Measurements from ENCODE around the gene GRHL1.

The GRHL1 gene

DNA sequence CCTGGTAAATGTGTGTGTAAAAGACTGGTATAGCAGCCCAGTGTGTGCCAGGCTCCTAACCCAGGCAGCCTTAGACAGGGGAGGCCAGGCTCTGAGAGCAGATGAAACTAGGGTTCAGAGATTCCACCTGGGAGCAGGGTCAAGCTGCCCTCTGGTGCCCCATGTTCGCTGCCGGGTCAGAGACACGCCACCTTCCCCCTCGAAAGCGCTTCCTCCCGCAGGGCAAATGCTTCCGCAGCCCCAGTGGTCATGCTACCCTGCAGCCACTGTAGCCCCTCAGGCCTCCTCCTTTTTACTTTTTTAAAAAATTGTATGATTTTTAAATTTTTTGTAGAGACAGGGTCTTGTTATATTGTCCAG lies 81.2 kb downstream of the GRHL1 start:
- DNase-seq (ENCODE audit: low read depth) = no peak
- no peak for TF ChIP-seq CTCF (conservative IDR thresholded peaks at IDR 0.05; ENCODE audit: low read depth, low read length)
- no peak overlapping the region for H3K4me3 ChIP-seq (ENCODE audit: low read depth, low read length)

- TF ChIP-seq CTCF (conservative IDR thresholded peaks at IDR 0.05; ENCODE audit: low read depth, low read length) = no peak
- no peak overlapping the region for H3K4me3 ChIP-seq (ENCODE audit: low read depth, low read length)
- no peak for DNase-seq (ENCODE audit: low read depth)
Observed at GRCh38 chr2:10033251-10034006, 81.9 kb downstream of the GRHL1 start.

- no peak overlapping the region for H3K4me3 ChIP-seq (ENCODE audit: low read depth, low read length)
- no peak for DNase-seq (ENCODE audit: low read depth)
- TF ChIP-seq CTCF (conservative IDR thresholded peaks at IDR 0.05; ENCODE audit: low read depth, low read length) = no peak
Observed at GRCh38 chr2:10034333-10035052, 83.0 kb downstream of the GRHL1 start.

DNA sequence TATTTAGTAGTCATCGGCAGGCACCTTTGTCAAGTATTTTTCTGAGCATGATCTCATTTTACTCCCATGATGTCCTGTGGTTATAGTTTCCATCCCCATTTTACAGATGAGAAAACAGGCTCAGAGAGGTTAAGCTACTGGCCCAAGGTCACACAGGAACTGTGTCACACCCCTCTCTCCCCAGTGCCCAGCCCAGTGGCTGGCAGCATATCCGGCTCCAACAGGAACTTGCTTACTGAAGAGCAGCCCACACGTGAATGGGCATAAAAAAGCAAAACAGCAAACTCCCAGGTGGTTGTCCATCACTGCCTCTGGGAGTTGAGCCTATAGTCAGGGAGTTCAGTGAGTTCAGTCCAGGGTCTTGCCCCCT lies 83.5 kb downstream of the GRHL1 start:
- DNase-seq (ENCODE audit: low read depth) = no peak
- no peak for TF ChIP-seq CTCF (conservative IDR thresholded peaks at IDR 0.05; ENCODE audit: low read depth, low read length)
- H3K4me3 ChIP-seq (ENCODE audit: low read depth, low read length) = no peak overlapping the region

- no peak for DNase-seq (ENCODE audit: low read depth)
Observed at GRCh38 chr2:10035633-10036032, 84.1 kb downstream of the GRHL1 start.

GRCh38 chr2:10036095-10036884 lies 84.8 kb downstream of the GRHL1 start:
- DNase-seq (ENCODE audit: low read depth) = peak; percentile 47
- no peak overlapping the region for H3K4me3 ChIP-seq (ENCODE audit: low read depth, low read length)
- peak; percentile 62 for TF ChIP-seq CTCF (conservative IDR thresholded peaks at IDR 0.05; ENCODE audit: low read depth, low read length)

More at GRCh38 chr2:10035633-10036032, 84.1 kb downstream of the GRHL1 start:
- TF ChIP-seq CTCF (conservative IDR thresholded peaks at IDR 0.05; ENCODE audit: low read depth, low read length) = no peak
- no peak overlapping the region for H3K4me3 ChIP-seq (ENCODE audit: low read depth, low read length)

All from choroid plexus epithelial cell (primary cell).